OCI-LY7 (cell line): Measurements from ENCODE around the gene CORO6. TPM values are rescaled to one million over a fixed set of nuclear protein-coding genes. Genes with fewer than 3 reads are reported as not detected.
A peak's percentile ranks its signal among the peaks of the same experiment; 100 is the strongest.

Experiments used
- BruUV-seq: library from RNA; stranded (reverse); fragments of 400-500 nt; replicated peaks from 2 replicates; lab custom pipeline; 2021; lab: Mats Ljungman, UMichigan
- CTCF ChIA-PET: fragments of 300-600 bp; sonication (Branson Sonifier 250); formaldehyde crosslinking; loops from one replicate; lab custom pipeline; 2022; ENCODE audit warnings: antibody characterized with exemption; ENCODE audit not compliant: unreplicated experiment; lab: Charles Lee
- POLR2A ChIA-PET: fragments of 300-600 bp; sonication (Branson Sonifier 250); formaldehyde crosslinking; loops from one replicate; lab custom pipeline; 2022; ENCODE audit warnings: antibody characterized with exemption; lab: Charles Lee
- DNase-seq: peaks from one replicate; pipeline ENCODE4 v3.0.0-alpha.2; 2015; ENCODE audit warnings: low spot score
- H2AFZ ChIP-seq: fragments of 200-600 bp; sonication (generic), shearing (Covaris generic); 2 replicates; pipeline ENCODE4 v1.6.1; 2014; ENCODE audit warnings: mild to moderate bottlenecking, antibody characterized with exemption, low read length, moderate library complexity
- H3K27ac ChIP-seq: fragments of 200-600 bp; sonication (generic); 2 replicates; pipeline ENCODE4 v1.5.1; 2014; ENCODE audit warnings: mixed run types, low read depth, mild to moderate bottlenecking, moderate library complexity, low read length, inconsistent platforms; ENCODE audit not compliant: poor library complexity, severe bottlenecking
- H3K36me3 ChIP-seq: fragments of 200-600 bp; sonication (generic); 2 replicates; pipeline ENCODE4 v1.6.1; 2014; ENCODE audit warnings: mild to moderate bottlenecking, antibody characterized with exemption, low read length, moderate library complexity, mixed read lengths; ENCODE audit not compliant: insufficient read depth
- H3K4me1 ChIP-seq: fragments of 200-600 bp; sonication (generic); 2 replicates; pipeline ENCODE4 v1.5.1; 2014; ENCODE audit warnings: mild to moderate bottlenecking, low read length; ENCODE audit not compliant: insufficient read depth, poor library complexity, severe bottlenecking
- H3K4me2 ChIP-seq: fragments of 200-600 bp; sonication (generic); 2 replicates; pipeline ENCODE4 v1.6.1; 2014; ENCODE audit warnings: mild to moderate bottlenecking, low read length
- H3K4me3 ChIP-seq: fragments of 200-600 bp; sonication (generic); 2 replicates; pipeline ENCODE4 v1.5.1; 2014; ENCODE audit warnings: mild to moderate bottlenecking, low read depth, low read length; ENCODE audit not compliant: poor library complexity, severe bottlenecking
- H3K79me2 ChIP-seq: fragments of 200-600 bp; sonication (generic); 2 replicates; pipeline ENCODE4 v1.6.1; 2016; ENCODE audit warnings: low read depth, mild to moderate bottlenecking, low read length, moderate library complexity, mixed read lengths; ENCODE audit not compliant: insufficient read depth
- H3K9me2 ChIP-seq: fragments of 200-600 bp; sonication (generic); 2 replicates; pipeline ENCODE4 v1.6.1; 2016; ENCODE audit warnings: mild to moderate bottlenecking, low read length, mixed read lengths; ENCODE audit not compliant: insufficient read depth
- H3K9me3 ChIP-seq: fragments of 200-600 bp; sonication (generic); 2 replicates; pipeline ENCODE4 v1.6.1; 2014; ENCODE audit warnings: mild to moderate bottlenecking, mixed run types, low read length, mixed read lengths
- H4K20me1 ChIP-seq: fragments of 200-600 bp; sonication (generic); 2 replicates; pipeline ENCODE4 v1.6.1; 2014; ENCODE audit warnings: mild to moderate bottlenecking, antibody characterized with exemption, low read length, moderate library complexity, mixed read lengths; ENCODE audit not compliant: insufficient read depth
- EZH2phosphoT487 ChIP-seq: fragments of 200-600 bp; sonication (generic); IDR thresholded peaks from 2 replicates; pipeline ENCODE4 v1.6.1; 2018; ENCODE audit warnings: low read depth, borderline replicate concordance, mild to moderate bottlenecking, mixed run types, antibody characterized with exemption, low read length, moderate library complexity, mixed read lengths
- intact Hi-C: fragments of 100-400 bp; cut with micrococcal nuclease; formaldehyde crosslinking; loops from one replicate; pipeline ENCODE4 v1.10.0; 2022; ENCODE audit not compliant: unreplicated experiment
- total RNA-seq, 2 experiments: library from RNA; depleted of rRNA in 1 of 2; stranded (reverse); fragments of >200 nt in 1 of 2; shearing (Covaris generic) in 1 of 2; gene quantifications; 2 replicates each; pipeline ENCODE4 v1.2.3, GENCODE V29; 2014 to 2022
- TF ChIP-seq, protein P1 (sequence below): fragments of 200-600 bp; sonication (generic); conservative IDR thresholded peaks from 2 replicates; pipeline ENCODE4 v1.5.1; 2014; ENCODE audit warnings: mild to moderate bottlenecking, antibody characterized with exemption, low read length, moderate library complexity, mixed read lengths

Gene CORO6
- total RNA-seq, 2 experiments from 2014 or later: 5.9 to 6.2 TPM

DNA sequence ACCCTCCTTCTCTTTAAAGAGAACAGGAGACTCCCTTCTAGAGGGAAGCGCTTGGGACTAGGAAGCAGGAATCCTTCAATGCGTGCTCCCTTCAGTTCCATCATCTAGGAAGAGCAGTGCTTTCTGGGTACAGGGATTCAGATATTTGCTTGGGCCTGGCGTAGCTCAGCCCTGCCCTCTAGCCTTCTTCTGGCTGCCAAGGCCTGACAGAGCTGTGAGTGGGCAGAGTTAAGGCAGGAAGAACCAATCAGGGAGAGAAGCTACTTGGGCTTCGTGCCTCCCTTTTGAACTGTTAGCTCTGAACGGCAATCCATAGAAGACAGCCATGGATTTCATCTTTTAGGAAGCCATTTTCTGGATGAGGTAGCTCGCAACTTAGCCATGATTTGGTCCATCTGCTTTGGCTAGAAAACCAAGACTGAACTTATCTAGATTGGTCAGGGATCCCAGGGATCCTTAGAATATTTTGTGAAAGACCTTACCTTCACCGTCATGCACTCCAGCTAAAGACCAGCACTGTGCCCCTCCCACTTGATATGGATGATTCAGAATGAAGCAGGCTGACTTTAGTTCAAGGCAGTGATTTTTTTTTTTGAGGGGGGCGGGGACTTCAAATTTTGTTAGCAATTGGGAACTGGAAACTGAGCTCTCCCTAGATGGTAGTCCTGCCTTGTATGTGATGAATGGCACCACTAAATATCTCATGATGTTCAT, 2.5 kb upstream of the CORO6 start:
- Histone ChIP-seq H3K4me1 (peaks cover 8% of the 10 kb centered on the region), H2AFZ (no peak overlapping the region), H3K36me3 (peaks cover 8% of the 10 kb centered on the region; the same call in 1 of the 2 replicates), H3K9me2 (no peaks in the 10 kb centered on the region), H3K79me2 (no peaks in the 10 kb centered on the region), H3K27ac (no peak overlapping the region), H3K4me2 (no peak overlapping the region), H3K9me3 (no peaks in the 10 kb centered on the region), H3K4me3 (no peak overlapping the region), H4K20me1 (no peaks in the 10 kb centered on the region)
- POLR2A ChIA-PET: interaction anchor here (0.6 kb wide), 3 partner anchors 8 to 306 kb away, joined by 3 to 5 read pairs (median 4); no protein-coding TSS in a partner anchor
- TF ChIP-seq, protein P1, sequence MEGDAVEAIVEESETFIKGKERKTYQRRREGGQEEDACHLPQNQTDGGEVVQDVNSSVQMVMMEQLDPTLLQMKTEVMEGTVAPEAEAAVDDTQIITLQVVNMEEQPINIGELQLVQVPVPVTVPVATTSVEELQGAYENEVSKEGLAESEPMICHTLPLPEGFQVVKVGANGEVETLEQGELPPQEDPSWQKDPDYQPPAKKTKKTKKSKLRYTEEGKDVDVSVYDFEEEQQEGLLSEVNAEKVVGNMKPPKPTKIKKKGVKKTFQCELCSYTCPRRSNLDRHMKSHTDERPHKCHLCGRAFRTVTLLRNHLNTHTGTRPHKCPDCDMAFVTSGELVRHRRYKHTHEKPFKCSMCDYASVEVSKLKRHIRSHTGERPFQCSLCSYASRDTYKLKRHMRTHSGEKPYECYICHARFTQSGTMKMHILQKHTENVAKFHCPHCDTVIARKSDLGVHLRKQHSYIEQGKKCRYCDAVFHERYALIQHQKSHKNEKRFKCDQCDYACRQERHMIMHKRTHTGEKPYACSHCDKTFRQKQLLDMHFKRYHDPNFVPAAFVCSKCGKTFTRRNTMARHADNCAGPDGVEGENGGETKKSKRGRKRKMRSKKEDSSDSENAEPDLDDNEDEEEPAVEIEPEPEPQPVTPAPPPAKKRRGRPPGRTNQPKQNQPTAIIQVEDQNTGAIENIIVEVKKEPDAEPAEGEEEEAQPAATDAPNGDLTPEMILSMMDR: no peak
- no peak for TF ChIP-seq EZH2phosphoT487
- DNase-seq: no peak
- BruUV-seq: no TSS peak
- intact Hi-C loops: no loop called here
- CTCF ChIA-PET: interaction anchor here (1.5 kb wide), 1 partner anchor 306 kb away, joined by 6 read pairs; no protein-coding TSS in a partner anchor

DNA sequence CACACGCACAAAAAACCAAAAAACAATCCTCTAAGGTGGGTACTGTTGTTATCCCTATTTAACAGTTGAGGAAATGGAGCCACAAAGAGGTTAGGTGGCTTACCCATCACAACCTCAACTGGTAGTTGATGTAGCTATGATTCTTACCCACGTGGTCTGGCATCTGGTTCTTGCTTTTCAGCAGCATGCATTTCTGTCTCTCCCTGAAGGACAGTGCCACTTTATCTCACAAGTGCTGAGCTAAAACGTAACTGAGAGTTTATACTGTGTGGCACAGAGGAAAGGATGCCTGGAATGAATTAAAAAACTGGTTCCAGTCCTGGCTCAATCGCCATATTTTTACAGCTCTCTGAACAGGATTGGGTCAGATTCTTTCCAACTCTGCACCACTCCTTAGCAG, 1.9 kb upstream of the CORO6 start:
- Histone ChIP-seq H3K27ac (no peak overlapping the region), H3K4me3 (no peak overlapping the region), H4K20me1 (no peaks in the 10 kb centered on the region), H3K4me1 (peaks cover 8% of the 10 kb centered on the region), H3K36me3 (peaks cover 5% of the 10 kb centered on the region; the same call in 1 of the 2 replicates), H3K79me2 (no peaks in the 10 kb centered on the region), H3K4me2 (no peak overlapping the region), H2AFZ (no peak overlapping the region), H3K9me3 (no peaks in the 10 kb centered on the region), H3K9me2 (no peaks in the 10 kb centered on the region)
- POLR2A ChIA-PET: interaction anchor here (0.6 kb wide), 1 partner anchor 307 kb away, joined by 5 read pairs; no protein-coding TSS in a partner anchor
- CTCF ChIA-PET: interaction anchor here (0.6 to 1.5 kb wide), 2 partner anchors 9 to 306 kb away, joined by 3 to 6 read pairs; no protein-coding TSS in a partner anchor
- no TSS peak for BruUV-seq
- no peak for DNase-seq
- intact Hi-C loops: no loop called here
- TF ChIP-seq, protein P1: no peak
- TF ChIP-seq EZH2phosphoT487: no peak

DNA sequence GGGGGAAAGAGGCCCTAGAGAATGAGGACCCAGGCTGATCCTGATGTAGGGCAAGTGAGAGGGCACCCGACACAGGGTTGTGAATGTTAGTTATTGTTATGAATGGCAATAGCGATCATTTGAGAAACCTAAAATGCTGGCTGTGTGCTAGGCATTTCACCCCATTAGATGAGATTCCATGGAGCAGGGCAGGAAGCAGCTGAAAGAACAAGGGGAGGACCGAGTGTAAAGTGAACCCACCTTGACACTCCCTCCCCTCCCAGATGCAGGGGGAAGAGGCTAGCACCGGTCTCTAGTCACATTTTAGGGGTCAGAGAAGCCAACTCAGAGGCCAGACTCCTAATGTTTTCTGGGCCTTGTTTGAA, 553 bp upstream of the CORO6 start:
- CTCF ChIA-PET: no interaction called here
- Histone ChIP-seq H4K20me1 (no peaks in the 10 kb centered on the region), H2AFZ (peak overlapping the region; percentile 63), H3K4me2 (peak overlapping the region; percentile 83), H3K27ac (peak overlapping the region; percentile 25), H3K4me1 (peaks cover 9% of the 10 kb centered on the region), H3K4me3 (peak overlapping the region; percentile 68), H3K9me2 (no peaks in the 10 kb centered on the region), H3K36me3 (no peaks in the 10 kb centered on the region), H3K79me2 (no peaks in the 10 kb centered on the region), H3K9me3 (no peaks in the 10 kb centered on the region)
- POLR2A ChIA-PET: no interaction called here
- TF ChIP-seq, protein P1: no peak
- no peak for TF ChIP-seq EZH2phosphoT487
- no TSS peak for BruUV-seq
- DNase-seq: no peak
- intact Hi-C loops: no loop called here
